Activated naive CD8-positive, alpha-beta T cell (primary cell): Measurements from ENCODE around the gene ATP6V1C2.
"Not testable (repeated sequence)": the region's sequence is repeated elsewhere in the genome, so short reads cannot be mapped to it uniquely, and the experiment has no call there.

ENCODE experiments used
- H3K27ac Mint-ChIP-seq: one replicate; pipeline ENCODE4 v1.8.0; 2021; ENCODE audit warnings: mixed read lengths
- H3K27me3 Mint-ChIP-seq: one replicate; pipeline ENCODE4 v1.8.0; 2021; ENCODE audit warnings: mixed read lengths
- H3K36me3 Mint-ChIP-seq: one replicate; pipeline ENCODE4 v1.8.0; 2021; ENCODE audit warnings: mixed read lengths
- H3K4me1 Mint-ChIP-seq: one replicate; pipeline ENCODE4 v1.8.0; 2021; ENCODE audit warnings: low read depth, mixed read lengths
- H3K4me3 Mint-ChIP-seq: one replicate; pipeline ENCODE4 v1.8.0; 2021; ENCODE audit warnings: mild to moderate bottlenecking, mixed read lengths
- H3K9me3 Mint-ChIP-seq: one replicate; pipeline ENCODE4 v1.8.0; 2021; ENCODE audit warnings: low read depth, mixed read lengths

Gene ATP6V1C2

GRCh38 chr2:10798783-10799182 is 77.4 kb downstream of the ATP6V1C2 start:
- Mint-ChIP-seq H3K4me3 (no peak overlapping the region), H3K27me3 (no peaks in the 10 kb centered on the region), H3K27ac (no peak overlapping the region), H3K36me3 (peaks cover 2% of the 10 kb centered on the region), H3K4me1 (peaks cover 8% of the 10 kb centered on the region), H3K9me3 (no peaks in the 10 kb centered on the region)

- H3K36me3 Mint-ChIP-seq = peaks cover 2% of the 10 kb centered on the region
- no peaks in the 10 kb centered on the region for H3K9me3 Mint-ChIP-seq
- peaks cover 8% of the 10 kb centered on the region for H3K4me1 Mint-ChIP-seq
- H3K27me3 Mint-ChIP-seq = no peaks in the 10 kb centered on the region
- H3K4me3 Mint-ChIP-seq = no peak overlapping the region
- no peak overlapping the region for H3K27ac Mint-ChIP-seq
Measured at GRCh38 chr2:10800163-10800562, 78.7 kb downstream of the ATP6V1C2 start.

GRCh38 chr2:10802657-10803056 is 81.2 kb downstream of the ATP6V1C2 start:
- Mint-ChIP-seq H3K27ac (no peak overlapping the region), H3K9me3 (no peaks in the 10 kb centered on the region), H3K36me3 (peaks cover 2% of the 10 kb centered on the region), H3K4me1 (peaks cover 15% of the 10 kb centered on the region), H3K4me3 (no peak overlapping the region), H3K27me3 (no peaks in the 10 kb centered on the region)

DNA sequence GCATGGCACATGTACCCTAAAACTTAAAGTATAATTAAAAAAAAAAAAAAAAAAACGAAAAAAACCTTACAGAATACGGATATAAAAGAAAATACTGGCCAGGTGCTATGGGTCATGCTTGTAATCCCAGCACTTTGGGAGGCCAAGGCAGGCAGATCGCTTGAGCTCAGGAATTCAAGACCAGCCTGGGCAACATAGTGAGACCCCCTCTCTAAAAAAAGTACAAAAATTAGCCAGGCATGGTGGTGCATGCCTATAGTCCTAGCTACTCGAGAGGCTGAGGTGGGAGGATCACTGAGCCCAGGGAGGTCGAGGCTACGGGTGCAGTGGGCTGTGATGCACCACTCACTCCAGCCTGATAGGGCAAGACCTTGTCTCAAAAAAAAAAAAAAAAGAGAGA is 84.6 kb downstream of the ATP6V1C2 start:
- H3K4me3 Mint-ChIP-seq, H3K9me3 Mint-ChIP-seq, H3K27me3 Mint-ChIP-seq, H3K27ac Mint-ChIP-seq: not testable (repeated sequence)
- H3K4me1 Mint-ChIP-seq = peaks cover 45% of the 10 kb centered on the region
- peaks cover 14% of the 10 kb centered on the region for H3K36me3 Mint-ChIP-seq

DNA sequence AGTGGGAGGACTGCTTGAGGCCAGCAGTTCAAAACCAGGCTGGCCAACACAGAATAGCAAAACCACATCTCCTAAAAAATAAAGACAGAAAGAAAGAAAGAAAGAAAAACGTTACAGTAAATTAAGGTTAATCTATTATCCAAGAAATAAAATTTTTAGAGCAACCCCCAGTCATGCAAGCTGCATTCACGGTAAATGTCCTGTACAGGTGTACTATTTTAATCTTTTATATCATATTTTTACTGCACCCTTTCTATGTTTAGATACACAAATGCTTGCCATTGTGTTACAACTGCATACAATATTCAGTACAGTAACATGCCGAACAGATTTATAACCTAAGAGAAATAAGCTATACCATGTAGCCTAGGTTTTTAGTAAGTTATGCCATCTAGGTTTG is 85.1 kb downstream of the ATP6V1C2 start:
- H3K36me3 Mint-ChIP-seq = peaks cover 14% of the 10 kb centered on the region

GRCh38 chr2:10810202-10811161 is 89.1 kb downstream of the ATP6V1C2 start:
- Mint-ChIP-seq H3K36me3 (peaks cover 14% of the 10 kb centered on the region), H3K9me3 (no peaks in the 10 kb centered on the region), H3K27me3 (no peaks in the 10 kb centered on the region), H3K4me1 (peaks cover 48% of the 10 kb centered on the region), H3K4me3 (peak overlapping the region; percentile 93), H3K27ac (peak overlapping the region; percentile 94)

More for the DNA sequence above, 85.1 kb downstream of the ATP6V1C2 start:
- Mint-ChIP-seq H3K4me1 (peaks cover 50% of the 10 kb centered on the region), H3K27me3 (no peaks in the 10 kb centered on the region), H3K4me3 (no peak overlapping the region), H3K9me3 (no peaks in the 10 kb centered on the region), H3K27ac (no peak overlapping the region)

DNA sequence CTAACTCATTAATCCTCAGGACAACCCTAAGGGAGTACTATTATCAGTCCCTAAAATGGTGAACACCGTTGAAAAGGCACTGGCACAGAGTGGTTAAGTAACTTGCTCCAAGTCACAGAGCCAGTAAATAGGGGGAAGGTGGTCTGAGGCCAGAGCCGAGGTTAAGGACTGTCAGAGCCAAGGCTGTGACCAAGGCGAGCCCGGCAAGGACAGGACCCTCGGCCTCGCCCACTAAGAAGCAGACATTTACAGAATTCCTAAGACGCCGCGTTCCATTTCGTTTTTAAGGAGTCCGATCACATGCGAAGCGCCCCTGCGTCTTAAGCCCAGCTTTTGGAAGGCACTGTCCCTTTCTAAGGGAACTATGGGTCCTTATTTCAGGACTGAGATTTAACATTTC is 90.1 kb downstream of the ATP6V1C2 start:
- no peaks in the 10 kb centered on the region for H3K9me3 Mint-ChIP-seq
- peaks cover 14% of the 10 kb centered on the region for H3K36me3 Mint-ChIP-seq
- H3K27me3 Mint-ChIP-seq = no peaks in the 10 kb centered on the region
- H3K4me1 Mint-ChIP-seq = peaks cover 46% of the 10 kb centered on the region
- peak overlapping the region; percentile 93 for H3K4me3 Mint-ChIP-seq
- peak overlapping the region; percentile 94 for H3K27ac Mint-ChIP-seq

- Mint-ChIP-seq H3K27me3 (no peaks in the 10 kb centered on the region), H3K4me3 (peak within 1 kb of the TSS; percentile 93), H3K9me3 (no peaks in the 10 kb centered on the region), H3K4me1 (peaks cover 39% of the 10 kb centered on the region), H3K27ac (peak within 1 kb of the TSS; percentile 94), H3K36me3 (peaks cover 14% of the 10 kb centered on the region)
Measured at GRCh38 chr2:10812362-10813162, 91.1 kb downstream of the ATP6V1C2 start, which contains the start of gene PDIA6. PDIA6 (minus strand) TSS chr2:10812785; CDS start chr2:10812696, 89 bp downstream.

DNA sequence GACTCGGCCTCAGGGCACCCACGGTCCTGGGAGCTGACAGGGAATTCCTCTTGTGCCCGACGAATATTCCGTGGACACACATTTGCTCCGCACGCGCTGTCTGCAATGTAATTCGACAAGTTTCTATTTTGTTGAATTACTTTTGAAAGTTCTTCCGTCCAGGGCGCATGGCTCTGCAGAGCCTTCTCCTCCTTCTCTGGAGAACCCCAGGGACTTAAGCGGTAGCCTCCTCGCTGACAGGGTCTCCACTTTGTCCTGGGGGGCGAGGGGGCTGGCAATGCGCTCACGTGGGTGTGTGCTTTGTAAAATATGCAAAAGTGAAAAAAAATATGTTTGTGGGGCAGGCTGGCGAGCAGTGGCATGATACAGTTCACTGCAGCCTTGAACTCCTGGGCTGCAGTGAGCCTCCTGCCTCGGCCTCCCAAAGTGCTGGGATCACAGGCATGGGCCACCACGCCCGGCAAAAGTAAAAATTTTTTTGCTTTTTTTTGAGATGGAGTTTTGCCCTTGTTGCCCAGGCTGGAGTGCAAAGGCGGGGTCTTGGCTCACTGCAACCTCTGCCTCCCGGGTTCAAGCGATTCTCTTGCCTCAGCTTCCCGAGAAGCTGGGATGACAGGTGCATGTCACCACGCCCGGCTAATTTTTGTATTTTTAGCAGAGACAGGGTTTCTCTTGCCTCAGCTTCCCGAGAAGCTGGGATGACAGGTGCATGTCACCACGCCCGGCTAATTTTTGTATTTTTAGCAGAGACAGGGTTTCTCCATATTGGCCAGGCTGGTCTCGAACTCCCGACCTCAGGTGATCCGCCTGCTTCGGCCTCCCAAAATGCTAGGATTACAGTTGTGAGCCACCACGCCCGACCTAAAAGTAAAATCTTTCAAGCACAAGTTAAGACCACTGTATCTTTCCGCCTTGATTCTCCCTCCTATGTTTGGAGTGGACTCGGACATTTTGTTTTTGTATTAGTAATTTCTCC is 92.0 kb downstream of the ATP6V1C2 start:
- H3K9me3 Mint-ChIP-seq, H3K27me3 Mint-ChIP-seq, H3K36me3 Mint-ChIP-seq: not testable (repeated sequence)
- Mint-ChIP-seq H3K4me1 (peaks cover 30% of the 10 kb centered on the region), H3K27ac (peak overlapping the region; percentile 78), H3K4me3 (peak overlapping the region; percentile 84)

DNA sequence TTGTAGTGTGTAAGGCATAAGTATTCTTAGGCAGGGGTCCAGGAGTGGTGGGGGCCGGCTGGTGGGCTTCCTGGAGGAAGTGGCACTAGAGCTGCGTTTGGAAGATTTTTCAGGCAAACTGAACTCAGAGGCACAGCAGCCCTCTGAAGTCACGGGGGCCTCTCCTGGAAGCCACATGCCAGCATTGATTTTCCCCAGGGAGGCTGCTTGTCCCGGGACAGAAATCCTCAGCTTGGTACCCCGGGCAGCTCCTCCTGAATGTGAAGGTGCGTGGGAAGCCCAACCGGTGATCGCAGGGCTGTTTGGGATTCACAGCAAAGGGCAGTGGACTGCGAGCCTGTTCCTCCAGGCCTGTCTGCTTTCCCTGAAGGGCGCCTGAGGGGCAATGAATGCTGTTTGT is 92.7 kb downstream of the ATP6V1C2 start:
- peak overlapping the region; percentile 46 for H3K4me3 Mint-ChIP-seq
- no peaks in the 10 kb centered on the region for H3K9me3 Mint-ChIP-seq
- peak overlapping the region; percentile 16 for H3K27ac Mint-ChIP-seq
- H3K4me1 Mint-ChIP-seq = peaks cover 24% of the 10 kb centered on the region
- H3K27me3 Mint-ChIP-seq = peaks cover 2% of the 10 kb centered on the region
- H3K36me3 Mint-ChIP-seq = peaks cover 7% of the 10 kb centered on the region

DNA sequence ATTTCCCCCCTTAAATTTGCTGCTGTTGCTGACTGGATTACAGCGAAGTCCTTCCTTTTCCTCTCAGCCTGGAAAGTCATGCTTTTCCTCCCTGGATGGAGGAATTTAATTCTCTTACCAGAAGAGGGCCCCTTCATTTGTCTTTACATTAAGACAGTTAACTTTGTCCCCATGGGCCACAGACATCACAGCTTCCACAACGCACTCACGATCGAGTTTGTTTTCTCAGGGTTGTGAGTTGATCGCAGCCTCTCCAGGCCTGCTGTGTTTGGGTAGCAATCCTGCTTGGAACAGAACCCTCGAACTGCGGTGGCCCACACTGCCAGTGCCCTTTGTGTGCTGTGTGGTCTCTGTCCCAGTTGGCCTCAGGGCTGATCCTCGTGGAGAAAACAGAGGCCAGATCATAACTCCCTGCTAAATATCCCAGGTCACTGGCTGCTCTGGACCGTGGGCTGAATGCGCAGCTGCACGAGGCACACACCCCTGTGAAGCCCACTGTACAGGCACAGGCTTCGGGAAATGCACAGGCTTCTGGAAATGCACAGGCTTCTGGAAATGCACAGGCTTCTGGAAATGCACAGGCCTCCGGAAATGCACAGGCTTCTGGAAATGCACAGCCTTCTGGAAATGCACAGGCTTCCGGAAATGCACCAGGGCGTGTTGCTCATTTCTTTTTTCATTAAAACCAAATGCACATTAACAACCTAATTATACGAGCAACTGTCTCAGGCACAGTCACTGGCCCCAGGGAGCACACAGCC is 93.3 kb downstream of the ATP6V1C2 start:
- Mint-ChIP-seq H3K27me3 (peaks cover 3% of the 10 kb centered on the region), H3K36me3 (peaks cover 7% of the 10 kb centered on the region), H3K9me3 (no peaks in the 10 kb centered on the region), H3K4me1 (peaks cover 20% of the 10 kb centered on the region), H3K27ac (no peak overlapping the region), H3K4me3 (peak overlapping the region; percentile 56)

GRCh38 chr2:10817413-10817812 is 96.0 kb downstream of the ATP6V1C2 start:
- Mint-ChIP-seq H3K27me3 (peaks cover 9% of the 10 kb centered on the region), H3K4me1 (peaks cover 3% of the 10 kb centered on the region), H3K9me3 (no peaks in the 10 kb centered on the region), H3K36me3 (no peaks in the 10 kb centered on the region), H3K27ac (no peak overlapping the region), H3K4me3 (no peak overlapping the region)

- not testable (repeated sequence) for H3K36me3 Mint-ChIP-seq, H3K4me3 Mint-ChIP-seq, H3K27me3 Mint-ChIP-seq, H3K4me1 Mint-ChIP-seq, H3K27ac Mint-ChIP-seq, H3K9me3 Mint-ChIP-seq
Measured at GRCh38 chr2:10818305-10818704, 96.9 kb downstream of the ATP6V1C2 start.

GRCh38 chr2:10818984-10819383 is 97.6 kb downstream of the ATP6V1C2 start:
- Mint-ChIP-seq H3K9me3 (no peaks in the 10 kb centered on the region), H3K4me3 (no peak overlapping the region)

More at GRCh38 chr2:10818984-10819383, 97.6 kb downstream of the ATP6V1C2 start:
- H3K27me3 Mint-ChIP-seq = peaks cover 12% of the 10 kb centered on the region
- H3K27ac Mint-ChIP-seq = no peak overlapping the region
- H3K36me3 Mint-ChIP-seq = no peaks in the 10 kb centered on the region
- no peaks in the 10 kb centered on the region for H3K4me1 Mint-ChIP-seq
